ENCODE data around the gene C1QA. TPM values are rescaled to one million over a fixed set of nuclear protein-coding genes. Genes with fewer than 3 reads are reported as not detected.

Gene C1QA
- total and polyA plus RNA-seq, 2 experiments from 2014 or later, result 5.9 to 7.8 TPM

DNA sequence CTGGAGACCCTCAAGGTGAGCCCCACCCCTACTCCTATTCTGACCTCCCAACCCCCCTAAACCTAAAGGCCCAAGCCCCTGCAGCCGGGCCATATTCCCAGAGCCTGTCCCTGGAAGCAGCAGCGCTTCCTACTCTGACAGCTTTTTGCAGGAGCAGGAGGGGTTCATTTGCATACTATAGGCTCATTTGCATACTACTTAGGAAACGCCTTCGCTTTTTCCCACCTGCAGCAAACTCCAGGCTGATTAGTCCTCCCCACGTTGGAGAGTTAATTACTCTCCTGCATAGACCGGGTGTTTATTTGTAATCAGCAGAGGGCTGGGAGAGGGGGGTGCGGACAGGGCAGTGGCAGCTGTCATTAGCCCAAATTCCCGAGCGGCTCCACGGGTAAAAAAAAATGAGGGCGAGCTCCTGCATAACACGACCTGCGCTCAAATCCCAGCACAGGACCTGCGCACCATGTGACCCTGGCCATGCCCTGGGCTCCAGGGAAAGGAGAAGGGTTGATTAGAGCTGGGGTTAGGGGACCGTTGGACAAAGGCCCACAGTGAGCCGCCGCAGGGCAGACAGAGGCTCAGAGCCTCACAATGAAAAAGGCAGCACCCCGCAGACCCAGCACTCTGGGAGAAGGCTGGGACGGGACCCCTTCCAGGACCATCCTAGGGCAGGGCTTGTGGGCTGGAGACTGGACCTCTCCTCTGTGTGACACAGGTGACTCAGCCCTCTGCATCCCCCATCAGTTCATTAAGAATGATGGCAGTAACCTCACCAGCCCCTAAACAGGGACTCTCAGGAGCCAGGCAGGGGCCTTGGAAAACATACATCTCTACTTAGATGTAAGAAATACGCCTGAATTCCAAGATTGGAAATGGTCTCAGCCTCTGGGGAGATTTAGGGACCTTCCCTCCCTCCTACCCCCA lies 9.9 kb upstream of the C1QA start:
- Histone ChIP-seq H2AFZ (no peak overlapping the region), H3K9me3 (ENCODE audit: low read depth) (no peaks in the 10 kb centered on the region), H3K4me3 (no peak overlapping the region), H3K27me3 (peaks cover 46% of the 10 kb centered on the region), H4K20me1 (ENCODE audit: insufficient read depth, poor library complexity, severe bottlenecking) (no peaks in the 10 kb centered on the region), H3K27ac (no peak overlapping the region), H3K79me2 (no peaks in the 10 kb centered on the region), H3K4me1 (ENCODE audit: insufficient read depth) (no peaks in the 10 kb centered on the region), H3K36me3 (replicated peaks; ENCODE audit: insufficient read depth, low read depth) (no peaks in the 10 kb centered on the region), H3K4me2 (no peak overlapping the region), H3K9me2 (replicated peaks; ENCODE audit: insufficient read depth) (no peaks in the 10 kb centered on the region)
- WGBS (ENCODE audit: low lambda C conversion rate, missing lambda C conversion rate), result 26% methylated on average over 20 of the region's 20 CpGs
- DNase-seq (ENCODE audit: low spot score), result no peak
- TF ChIP-seq, protein P1, sequence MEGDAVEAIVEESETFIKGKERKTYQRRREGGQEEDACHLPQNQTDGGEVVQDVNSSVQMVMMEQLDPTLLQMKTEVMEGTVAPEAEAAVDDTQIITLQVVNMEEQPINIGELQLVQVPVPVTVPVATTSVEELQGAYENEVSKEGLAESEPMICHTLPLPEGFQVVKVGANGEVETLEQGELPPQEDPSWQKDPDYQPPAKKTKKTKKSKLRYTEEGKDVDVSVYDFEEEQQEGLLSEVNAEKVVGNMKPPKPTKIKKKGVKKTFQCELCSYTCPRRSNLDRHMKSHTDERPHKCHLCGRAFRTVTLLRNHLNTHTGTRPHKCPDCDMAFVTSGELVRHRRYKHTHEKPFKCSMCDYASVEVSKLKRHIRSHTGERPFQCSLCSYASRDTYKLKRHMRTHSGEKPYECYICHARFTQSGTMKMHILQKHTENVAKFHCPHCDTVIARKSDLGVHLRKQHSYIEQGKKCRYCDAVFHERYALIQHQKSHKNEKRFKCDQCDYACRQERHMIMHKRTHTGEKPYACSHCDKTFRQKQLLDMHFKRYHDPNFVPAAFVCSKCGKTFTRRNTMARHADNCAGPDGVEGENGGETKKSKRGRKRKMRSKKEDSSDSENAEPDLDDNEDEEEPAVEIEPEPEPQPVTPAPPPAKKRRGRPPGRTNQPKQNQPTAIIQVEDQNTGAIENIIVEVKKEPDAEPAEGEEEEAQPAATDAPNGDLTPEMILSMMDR (IDR thresholded peaks at IDR 0.05; ENCODE audit: poor library complexity), result no peak
- no peak for TF ChIP-seq EZH2 (IDR thresholded peaks at IDR 0.05; ENCODE audit: borderline replicate concordance)

DNA sequence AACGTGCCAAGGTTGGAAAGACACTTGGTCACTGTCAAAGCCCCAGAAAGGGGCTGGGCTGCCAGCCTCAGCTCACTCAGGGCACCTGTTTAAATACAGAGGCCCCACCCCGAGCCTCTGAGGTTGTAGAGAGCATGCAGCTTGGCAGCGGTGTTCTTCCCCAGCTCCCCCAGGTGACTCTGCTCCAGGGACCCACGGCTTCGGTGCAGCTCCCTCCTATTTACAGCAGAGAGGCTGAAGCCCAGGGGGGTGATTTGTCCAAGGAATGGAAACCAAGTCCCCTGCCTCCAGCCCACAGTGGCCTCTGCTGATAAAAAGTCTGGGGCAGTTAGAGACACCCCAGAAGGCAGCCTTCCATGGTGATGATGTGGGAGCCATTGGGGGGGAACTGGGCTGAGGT lies 9.1 kb upstream of the C1QA start:
- Histone ChIP-seq H3K27ac (no peak overlapping the region), H3K4me2 (no peak overlapping the region), H3K36me3 (replicated peaks; ENCODE audit: insufficient read depth, low read depth) (no peaks in the 10 kb centered on the region), H3K9me2 (replicated peaks; ENCODE audit: insufficient read depth) (no peaks in the 10 kb centered on the region), H3K9me3 (ENCODE audit: low read depth) (no peaks in the 10 kb centered on the region), H3K4me3 (no peak overlapping the region), H2AFZ (no peak overlapping the region), H3K79me2 (no peaks in the 10 kb centered on the region), H3K27me3 (peaks cover 55% of the 10 kb centered on the region), H4K20me1 (ENCODE audit: insufficient read depth, poor library complexity, severe bottlenecking) (no peaks in the 10 kb centered on the region), H3K4me1 (ENCODE audit: insufficient read depth) (no peaks in the 10 kb centered on the region)
- no peak for DNase-seq (ENCODE audit: low spot score)
- 70% methylated on average over 5 of the region's 5 CpGs for WGBS (ENCODE audit: low lambda C conversion rate, missing lambda C conversion rate)
- TF ChIP-seq EZH2phosphoT487 (IDR thresholded peaks at IDR 0.05; ENCODE audit: low read depth, severe bottlenecking, unreplicated experiment) (no peak), EZH2 (IDR thresholded peaks at IDR 0.05; ENCODE audit: borderline replicate concordance) (no peak)
- TF ChIP-seq, protein P1 (IDR thresholded peaks at IDR 0.05; ENCODE audit: poor library complexity), result no peak

DNA sequence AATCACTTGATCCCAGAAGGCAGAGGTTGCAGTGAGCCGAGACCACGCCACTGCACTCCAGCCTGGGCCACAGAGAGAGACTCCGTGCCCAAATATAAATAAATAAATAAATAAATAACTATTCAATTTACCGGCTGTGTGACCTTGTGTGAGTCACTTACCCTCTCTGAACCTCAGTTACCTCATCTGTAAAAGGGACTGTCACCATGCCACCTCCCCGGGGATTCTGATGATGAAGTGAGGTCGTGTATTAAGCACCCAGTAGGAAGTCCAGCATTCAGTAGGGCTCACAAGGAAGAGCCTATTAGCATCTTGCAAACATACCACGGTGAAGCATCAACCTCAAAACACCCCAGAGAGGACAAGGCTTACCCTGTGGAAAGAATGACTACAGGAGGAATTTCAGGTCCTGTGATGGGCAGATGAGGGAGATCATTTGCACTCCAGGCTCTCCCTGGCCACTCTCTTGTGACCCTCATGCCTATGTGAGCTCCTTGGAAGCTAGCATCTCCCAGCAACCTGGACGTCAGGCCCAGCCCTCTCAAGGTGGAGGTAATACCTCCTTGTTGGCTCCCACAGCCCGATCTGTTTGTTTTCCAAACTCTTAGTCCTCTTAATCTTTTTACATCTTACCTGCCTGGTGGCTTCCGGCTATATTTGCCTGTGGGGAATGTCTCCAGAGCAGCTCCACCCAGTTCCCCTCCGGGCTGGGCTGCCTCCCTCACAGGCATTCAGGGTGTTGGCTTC lies 7.6 kb upstream of the C1QA start:
- Histone ChIP-seq H3K79me2 (no peaks in the 10 kb centered on the region), H3K36me3 (replicated peaks; ENCODE audit: insufficient read depth, low read depth) (no peaks in the 10 kb centered on the region), H2AFZ (no peak overlapping the region), H3K27me3 (peaks cover 61% of the 10 kb centered on the region), H3K9me2 (replicated peaks; ENCODE audit: insufficient read depth) (no peaks in the 10 kb centered on the region), H3K4me1 (ENCODE audit: insufficient read depth) (no peaks in the 10 kb centered on the region), H3K27ac (no peak overlapping the region), H3K9me3 (ENCODE audit: low read depth) (no peaks in the 10 kb centered on the region), H3K4me2 (no peak overlapping the region), H3K4me3 (no peak overlapping the region), H4K20me1 (ENCODE audit: insufficient read depth, poor library complexity, severe bottlenecking) (no peaks in the 10 kb centered on the region)
- WGBS (ENCODE audit: low lambda C conversion rate, missing lambda C conversion rate), result 36% methylated on average over 11 of the region's 11 CpGs
- TF ChIP-seq, protein P1 (IDR thresholded peaks at IDR 0.05; ENCODE audit: poor library complexity), result no peak
- no peak for TF ChIP-seq EZH2 (IDR thresholded peaks at IDR 0.05; ENCODE audit: borderline replicate concordance)
- no peak for TF ChIP-seq EZH2phosphoT487 (IDR thresholded peaks at IDR 0.05; ENCODE audit: low read depth, severe bottlenecking, unreplicated experiment)
- no peak for DNase-seq (ENCODE audit: low spot score)
